Stimulated activated CD4-positive, alpha-beta T cell treated with anti-CD3 and anti-CD28 coated beads, Interleukin-12 subunit alpha, Interleukin-12 subunit beta, amount 100 ng/mL, for 48 hours (primary cell): ENCODE data around the gene CD302.
"Not testable (repeated sequence)": the region's sequence is repeated elsewhere in the genome, so short reads cannot be mapped to it uniquely, and the experiment has no call there.

ENCODE experiments used
- DNase-seq, 3 donors: peaks; one replicate each; pipeline ENCODE4 v3.0.0-alpha.2; 2020; ENCODE audit warnings: low read depth in 2 of 3, low spot score in 1 of 3

Gene CD302

DNA sequence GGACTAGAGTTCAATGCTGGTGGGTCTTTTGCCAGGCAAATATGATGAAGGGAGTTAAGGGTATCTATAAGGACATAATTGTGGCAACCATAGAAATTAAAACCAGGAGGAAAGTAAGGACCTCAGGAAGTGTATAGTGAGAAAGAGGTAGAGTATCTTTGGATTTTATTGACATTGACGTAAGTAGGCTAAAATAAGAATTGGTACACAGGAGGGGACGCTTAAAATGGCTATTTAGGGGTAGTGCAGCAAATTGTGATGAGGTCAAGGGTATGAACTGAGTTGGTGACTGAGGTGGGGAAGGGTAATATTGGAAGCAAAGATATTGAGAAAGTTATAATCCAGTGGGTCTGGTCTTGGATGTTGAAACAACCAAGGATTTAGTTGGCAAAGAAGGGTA, 43.0 kb downstream of the CD302 start:
- no peak for DNase-seq

DNA sequence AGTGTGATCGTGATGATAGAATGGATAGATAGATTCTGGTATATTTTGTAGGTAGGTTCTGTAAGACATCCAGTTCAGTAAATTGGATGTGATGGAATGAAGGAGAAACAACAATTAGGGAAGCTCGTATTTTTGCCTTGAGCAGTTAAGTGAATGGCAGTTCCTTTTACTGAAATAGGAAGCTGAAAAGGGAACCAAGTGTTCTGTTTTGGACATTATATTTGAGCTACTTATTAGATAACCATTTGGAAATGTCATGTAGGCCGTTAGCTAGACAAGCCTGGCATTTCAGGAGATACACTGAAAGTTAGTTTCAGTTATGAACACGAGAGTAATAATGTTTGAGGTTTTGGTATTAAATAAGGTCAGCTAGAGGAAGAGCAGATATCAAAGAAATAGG, 44.2 kb downstream of the CD302 start:
- no peak for DNase-seq

DNA sequence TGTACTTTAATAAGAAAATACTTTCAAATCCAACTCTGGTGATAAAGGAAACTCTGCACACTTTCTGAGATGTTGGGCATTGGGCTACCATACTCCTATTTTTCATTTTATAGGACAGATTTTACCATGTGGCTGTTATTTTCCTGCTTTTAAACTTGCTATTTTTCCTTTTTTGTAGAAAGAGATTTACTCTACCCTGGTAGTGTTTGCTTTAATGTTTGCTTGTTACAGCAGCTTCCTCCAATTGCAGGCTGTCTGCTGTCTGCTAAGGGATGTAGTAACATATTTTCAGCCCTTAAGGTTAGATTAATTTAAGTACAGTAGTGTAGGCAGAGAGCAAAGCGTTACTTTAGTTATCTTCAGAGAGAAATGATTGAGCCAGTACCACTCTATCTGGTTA, 47.1 kb downstream of the CD302 start:
- no peak for DNase-seq

DNA sequence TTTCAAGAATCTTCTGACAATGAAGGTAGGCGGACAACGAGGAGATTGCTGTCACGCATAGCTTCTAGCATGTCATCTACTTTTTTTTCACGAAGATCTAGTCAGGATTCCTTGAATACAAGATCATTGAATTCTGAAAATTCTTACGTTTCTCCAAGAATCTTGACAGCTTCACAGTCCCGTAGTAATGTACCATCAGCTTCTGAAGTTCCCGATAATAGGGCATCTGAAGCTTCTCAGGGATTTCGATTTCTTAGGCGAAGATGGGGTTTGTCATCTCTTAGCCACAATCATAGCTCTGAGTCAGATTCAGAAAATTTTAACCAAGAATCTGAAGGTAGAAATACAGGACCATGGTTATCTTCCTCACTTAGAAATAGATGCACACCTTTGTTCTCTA, 49.9 kb downstream of the CD302 start:
- no peak for DNase-seq

DNA sequence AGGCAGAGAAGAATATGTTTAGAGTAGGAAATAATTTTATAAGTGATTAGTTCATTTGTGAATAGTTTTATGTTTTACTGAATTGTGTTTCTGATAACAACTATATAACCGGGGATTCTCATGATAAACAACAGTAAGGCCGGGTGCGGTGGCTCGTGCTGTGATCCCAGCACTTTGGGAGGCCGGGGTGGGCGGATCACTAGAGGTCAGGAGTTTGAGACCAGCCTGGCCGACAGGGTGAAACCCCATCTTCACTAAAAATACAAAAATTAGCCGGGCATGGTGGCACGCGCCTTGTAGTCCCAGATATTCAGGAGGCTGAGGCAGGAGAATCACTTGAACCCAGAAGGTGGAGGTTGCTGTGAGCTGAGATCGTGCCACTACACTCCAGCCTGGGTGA, 52.8 kb downstream of the CD302 start:
- DNase-seq, result not testable (repeated sequence)

DNA sequence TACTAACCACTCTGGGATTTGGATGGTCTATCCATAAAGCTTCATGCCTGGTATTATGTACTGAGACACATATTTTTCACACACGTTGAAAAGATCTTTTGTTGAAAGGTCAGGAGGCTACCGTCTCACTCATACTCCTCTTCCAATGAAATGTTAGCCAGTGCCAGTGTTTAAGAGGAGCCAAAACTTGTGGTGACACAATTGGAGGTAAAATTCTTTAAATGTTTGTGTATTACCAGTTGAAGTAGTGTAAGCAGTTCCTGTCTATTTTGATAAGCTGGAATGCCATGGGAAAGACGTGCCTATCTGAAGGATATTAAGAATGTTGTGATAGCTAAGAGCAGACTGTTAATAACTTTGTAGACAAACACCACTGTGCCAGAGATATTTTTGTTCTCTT, 53.6 kb downstream of the CD302 start:
- no peak for DNase-seq

DNA sequence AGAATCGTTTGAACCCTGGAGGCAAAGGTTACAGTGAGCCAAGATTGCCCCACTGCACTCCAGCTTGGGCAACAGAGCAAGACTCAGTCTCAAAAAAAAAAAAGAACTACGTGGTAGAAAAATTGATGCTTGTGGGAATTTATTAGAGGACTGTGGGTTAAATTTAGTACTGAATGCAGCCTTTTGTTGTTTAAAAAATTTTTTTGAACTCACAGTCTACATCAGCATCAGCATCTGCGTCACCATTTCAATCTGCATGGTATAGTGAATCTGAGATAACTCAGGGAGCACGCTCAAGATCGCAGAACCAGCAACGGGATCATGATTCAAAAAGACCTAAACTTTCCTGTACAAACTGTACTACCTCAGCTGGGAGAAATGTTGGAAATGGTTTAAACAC, 55.2 kb downstream of the CD302 start:
- no peak for DNase-seq

DNA sequence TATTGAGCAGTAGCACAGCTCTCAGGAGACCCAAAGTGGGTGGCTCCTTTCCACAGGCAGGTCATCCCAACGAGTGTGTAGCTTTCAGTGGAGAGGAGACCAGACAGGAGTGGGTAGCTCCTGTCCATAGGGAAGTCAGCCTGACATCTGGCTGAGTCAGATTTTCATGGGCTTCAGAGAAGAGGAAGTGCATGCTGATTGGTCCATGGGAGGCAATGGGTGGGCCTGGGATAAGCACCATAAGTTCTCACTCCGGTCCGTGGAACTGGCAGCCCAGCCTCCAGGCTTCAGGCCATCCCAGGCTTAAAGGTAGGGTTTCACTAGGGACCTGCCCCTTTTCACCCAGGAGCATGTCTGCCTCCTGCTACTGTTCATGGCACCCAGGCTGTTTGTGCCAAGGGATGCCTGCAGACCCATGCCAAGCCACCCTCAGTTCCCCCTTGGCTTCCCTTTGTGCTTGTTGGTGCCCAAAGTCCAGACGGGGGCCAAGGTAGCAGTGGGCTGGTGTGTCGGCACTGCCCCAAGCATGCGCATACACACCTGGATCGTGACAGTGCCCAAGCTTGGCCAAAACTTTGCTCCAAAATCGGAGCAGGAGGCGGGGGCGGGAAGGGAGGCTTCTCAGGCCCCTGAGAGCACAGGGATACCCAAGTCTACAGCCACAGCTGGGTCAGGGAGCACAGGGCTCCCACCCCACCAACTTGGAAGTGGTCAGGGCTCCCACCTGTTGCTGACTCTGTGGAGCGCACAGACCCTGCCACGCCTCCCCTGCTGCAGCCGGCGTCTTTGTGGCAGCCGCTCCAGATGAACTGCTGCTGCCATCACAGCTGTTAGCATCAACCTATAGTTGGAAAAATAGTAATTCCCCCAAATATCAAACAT, 59.3 kb downstream of the CD302 start:
- DNase-seq, result no peak

DNA sequence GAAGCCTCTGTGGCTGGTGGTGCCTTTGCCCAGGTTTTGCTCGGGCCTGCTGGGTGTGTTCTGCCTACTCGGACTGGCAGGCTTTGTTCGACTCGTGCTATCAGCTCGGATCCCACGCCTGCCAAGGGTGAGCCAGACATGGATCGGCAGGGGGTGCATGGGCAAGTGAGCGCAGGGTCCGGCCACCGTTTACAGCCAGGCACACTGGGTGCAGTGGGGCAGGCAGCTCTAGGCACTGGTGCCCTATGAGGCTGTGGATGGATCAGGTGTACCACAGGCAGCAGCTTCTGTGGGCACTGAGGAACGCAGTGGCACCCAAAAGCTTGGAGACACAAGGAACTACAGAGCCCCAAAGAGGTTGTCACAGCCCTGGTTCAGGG, 60.1 kb downstream of the CD302 start:
- no peak for DNase-seq

DNA sequence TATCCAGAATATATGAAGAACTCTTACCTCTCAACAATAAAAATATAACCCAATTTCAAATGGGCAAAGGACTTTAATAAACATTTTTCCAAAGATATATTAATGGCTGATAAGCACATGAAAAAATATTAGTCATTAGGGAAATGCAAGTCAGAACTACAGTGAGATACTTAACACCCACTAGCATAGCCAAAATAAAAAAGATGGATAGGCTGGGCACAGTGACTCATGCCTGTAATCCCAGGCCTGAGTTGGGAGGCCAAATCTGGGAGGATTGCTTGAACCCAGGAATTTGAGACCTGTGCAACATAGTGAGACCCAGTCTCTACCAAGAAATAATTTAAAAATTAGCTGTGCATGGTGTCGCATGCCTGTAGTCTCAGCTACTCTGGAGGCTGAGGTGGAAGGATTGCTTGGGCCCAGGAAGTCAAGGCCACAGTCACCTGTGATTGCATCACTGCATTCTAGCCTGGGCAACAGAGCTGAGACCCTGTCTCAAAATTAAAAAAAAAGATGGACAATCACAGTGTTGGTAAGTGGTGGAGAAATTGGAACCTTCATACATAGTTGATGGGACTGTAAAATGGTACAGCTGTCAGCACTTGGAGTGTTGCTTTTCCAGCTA, 60.6 kb downstream of the CD302 start:
- DNase-seq, result no peak

DNA sequence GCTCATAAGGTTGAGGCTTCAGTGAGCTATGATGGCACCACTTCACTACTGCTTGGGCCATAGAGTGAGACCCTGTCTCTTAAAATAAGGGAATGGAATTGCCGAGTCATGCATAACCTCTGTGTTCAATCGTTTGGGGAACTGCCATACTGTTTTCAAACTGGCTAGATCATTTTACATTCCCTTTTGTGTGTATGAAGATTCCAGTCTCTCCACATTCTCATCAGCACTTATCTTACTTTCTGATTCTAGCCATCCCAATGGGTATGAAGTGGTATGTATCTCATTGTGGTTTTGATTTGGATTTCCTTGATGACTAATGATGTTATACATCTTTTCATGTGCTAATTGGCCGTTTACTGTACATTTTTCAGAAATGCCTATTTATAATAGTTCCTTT, 62.0 kb downstream of the CD302 start:
- no peak for DNase-seq

DNA sequence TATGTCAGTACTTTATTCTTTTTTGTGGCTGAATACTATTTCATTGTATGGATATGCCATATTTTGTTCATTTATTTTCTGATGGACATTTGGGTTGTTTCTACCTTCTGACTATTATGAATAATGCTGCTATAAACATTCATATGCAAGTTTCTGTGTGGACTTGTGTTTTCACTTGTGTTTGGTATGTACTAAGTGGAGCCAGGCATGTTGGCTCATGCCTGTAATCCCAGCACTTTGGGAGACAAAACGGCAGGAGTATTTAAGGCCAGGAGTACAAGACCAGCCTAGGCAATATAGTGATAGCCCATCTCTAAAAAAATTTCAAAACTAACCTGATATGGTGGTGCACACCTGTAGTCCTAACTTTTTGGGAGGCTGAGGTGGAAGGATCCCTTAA, 62.4 kb downstream of the CD302 start:
- no peak for DNase-seq

DNA sequence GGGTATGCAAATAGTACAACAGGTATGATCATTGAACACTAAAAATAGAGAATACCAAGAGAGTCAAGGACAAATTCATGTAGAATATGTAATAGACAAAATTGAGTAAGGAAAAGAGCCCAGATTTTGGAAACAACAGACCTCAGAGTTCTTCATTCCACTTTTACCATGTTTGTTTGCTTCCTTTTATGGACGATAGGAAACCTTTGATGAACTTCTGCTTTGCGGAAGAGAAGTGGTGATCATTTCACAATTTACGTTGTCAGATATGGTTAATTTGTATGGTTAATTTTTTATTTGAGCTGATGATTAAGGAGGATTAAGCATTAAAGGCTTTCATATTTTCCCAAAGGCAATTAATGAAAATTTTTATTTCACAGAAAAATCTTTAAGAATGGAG, 69.4 kb downstream of the CD302 start:
- DNase-seq, result no peak

DNA sequence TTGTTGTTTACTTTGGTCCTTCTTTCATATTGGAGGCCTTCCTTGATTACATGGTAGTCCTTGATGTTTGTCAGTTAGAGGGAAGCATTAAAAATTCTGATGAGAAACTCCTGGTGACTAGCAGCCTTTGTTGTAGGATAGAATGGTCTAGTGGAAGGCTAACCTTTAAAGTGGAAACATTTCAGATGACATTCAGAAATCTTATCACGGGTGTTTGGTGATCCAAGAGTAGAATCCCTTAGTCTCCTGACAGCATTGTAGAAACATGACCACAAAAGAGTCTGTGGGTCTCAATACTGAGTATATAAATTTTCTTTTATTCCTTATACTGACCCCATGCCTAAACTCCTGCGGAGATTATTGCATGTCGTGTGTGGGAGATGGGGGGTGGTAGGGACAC, 72.3 kb downstream of the CD302 start:
- no peak for DNase-seq

DNA sequence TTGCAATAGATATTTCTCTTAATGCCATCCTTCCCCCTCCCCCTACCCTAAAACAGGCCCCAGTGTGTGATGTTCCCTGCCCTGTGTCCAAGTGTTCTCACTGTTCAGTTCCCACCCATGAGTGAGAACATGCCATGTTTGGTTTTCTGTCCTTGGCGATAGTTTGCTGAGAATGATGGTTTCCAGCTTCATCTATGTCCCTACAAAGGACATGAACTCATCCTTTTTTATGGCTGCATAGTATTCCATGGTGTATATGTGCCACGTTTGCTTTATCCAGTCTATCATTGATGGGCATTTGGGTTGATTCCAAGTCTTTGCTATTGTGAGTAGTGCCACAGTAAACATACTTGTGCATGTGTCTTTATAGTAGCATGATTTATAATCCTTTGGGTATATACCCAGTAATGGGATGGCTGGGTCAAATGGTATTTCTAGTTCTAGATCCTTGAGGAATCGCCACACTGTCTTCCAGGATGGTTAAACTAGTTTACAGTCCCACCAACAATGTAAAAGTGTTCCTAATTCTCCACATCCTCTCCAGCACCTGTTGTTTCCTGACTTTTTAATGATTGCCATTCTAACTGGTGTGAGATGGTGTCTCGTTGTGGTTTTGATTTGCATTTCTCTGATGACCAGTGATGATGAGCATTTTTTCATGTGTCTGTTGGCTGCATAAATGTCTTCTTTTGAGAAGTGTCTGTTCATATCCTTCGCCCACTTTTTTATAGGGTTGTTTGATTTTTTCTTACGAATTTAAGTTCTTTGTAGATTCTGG, 73.0 kb downstream of the CD302 start:
- DNase-seq, result not testable (repeated sequence)

DNA sequence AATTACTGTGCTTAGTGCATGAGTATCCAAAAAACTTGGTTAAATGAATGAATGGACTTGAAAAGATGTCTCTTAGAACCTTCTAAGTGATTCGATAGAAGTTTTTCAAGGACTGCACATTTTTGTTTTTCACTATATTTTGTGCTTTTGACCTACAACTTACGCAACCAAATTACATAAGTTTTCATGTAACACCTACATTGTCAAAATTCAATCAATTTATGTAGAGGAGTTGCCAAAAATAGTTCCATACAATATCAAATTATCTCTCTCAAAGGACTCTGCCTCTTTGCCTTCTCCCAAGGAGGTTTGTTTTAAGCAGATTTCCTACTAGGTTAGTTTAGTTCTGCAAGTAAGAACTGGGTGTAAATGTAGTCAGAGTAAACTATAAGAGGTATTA, 75.4 kb downstream of the CD302 start:
- no peak for DNase-seq

DNA sequence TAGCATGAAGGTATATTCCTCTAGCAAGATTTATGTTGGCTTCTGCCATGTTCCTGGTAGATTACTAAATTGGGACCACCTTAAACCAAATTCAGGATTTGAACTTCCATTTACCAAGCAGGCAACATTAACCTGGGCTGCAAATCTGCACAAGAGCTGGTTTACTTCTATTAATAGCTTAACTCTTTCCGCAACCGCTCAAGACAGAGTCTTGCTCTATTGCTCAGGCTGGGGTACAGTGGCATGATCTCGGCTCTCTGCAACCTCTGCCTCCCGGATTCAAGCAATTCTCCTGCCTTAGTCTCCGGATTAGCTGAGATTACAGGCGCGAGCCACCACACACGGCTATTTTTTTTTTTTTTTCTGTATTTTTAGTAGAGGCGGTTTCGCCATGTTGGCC, 77.3 kb downstream of the CD302 start:
- DNase-seq, result no peak
